GM12892 (cell line): Measurements from ENCODE around the gene LSM8.

Experiments used
- POLR2A ChIP-seq: IDR thresholded peaks from 2 replicates; pipeline ENCODE4 v1.6.1; 2011; ENCODE audit warnings: low read depth, low read length, control low read depth
- TAF1 ChIP-seq: IDR thresholded peaks from 2 replicates; pipeline ENCODE4 v1.6.1; 2011; ENCODE audit warnings: low read depth, mild to moderate bottlenecking, control low read depth, low read length, borderline replicate concordance

DNA sequence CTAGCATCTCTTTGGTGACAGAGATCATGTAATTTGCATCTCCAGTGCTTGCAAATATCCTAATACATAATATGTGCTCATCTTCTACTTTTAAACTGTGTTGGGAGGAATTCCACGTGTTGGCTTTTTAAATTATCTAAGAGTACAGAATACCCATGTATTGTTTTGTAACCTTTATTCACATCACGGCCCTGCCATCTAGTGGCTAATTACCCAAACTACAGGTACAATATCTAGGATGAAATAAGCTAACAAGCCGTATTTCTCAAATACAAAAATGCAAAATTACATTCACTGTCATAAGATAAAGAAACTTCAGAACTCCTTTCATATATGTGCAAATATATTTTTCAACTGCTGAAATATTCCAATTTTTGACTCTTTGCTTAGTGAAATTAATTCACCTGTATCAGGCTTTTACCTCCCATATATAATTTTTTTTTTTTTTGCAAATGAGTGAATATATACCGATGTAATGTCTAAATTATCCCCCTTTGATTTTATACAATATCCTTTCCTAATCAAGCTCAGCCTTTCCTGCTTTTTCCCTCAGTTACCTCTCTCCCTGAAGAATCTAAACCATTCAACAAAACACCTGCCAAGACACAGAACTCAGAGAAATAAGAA, 30.3 kb upstream of the LSM8 start:
- TF ChIP-seq TAF1 (no peak), POLR2A (no peak)
